HL-60 (cell line): ENCODE results near the gene MEIG1.

Source experiments
- GABPA ChIP-seq: IDR thresholded peaks from 2 replicates; pipeline ENCODE4 v1.6.1; 2012; ENCODE audit warnings: low read depth
- POLR2AphosphoS5 ChIP-seq: IDR thresholded peaks from 2 replicates; pipeline ENCODE4 v1.6.1; 2012; ENCODE audit warnings: low read depth
- SPI1 ChIP-seq: IDR thresholded peaks from 2 replicates; pipeline ENCODE4 v1.6.1; 2012; ENCODE audit warnings: low read depth, mild to moderate bottlenecking, borderline replicate concordance
- TF ChIP-seq, protein P1 (sequence below): IDR thresholded peaks from 2 replicates; pipeline ENCODE4 v1.6.1; 2012; ENCODE audit warnings: low read depth; ENCODE audit not compliant: insufficient replicate concordance
- TF ChIP-seq, protein P2 (sequence below): IDR thresholded peaks from one replicate; pipeline ENCODE4 v1.5.1; 2011; ENCODE audit warnings: low read length, control low read depth, inconsistent platforms; ENCODE audit not compliant: insufficient read depth

DNA sequence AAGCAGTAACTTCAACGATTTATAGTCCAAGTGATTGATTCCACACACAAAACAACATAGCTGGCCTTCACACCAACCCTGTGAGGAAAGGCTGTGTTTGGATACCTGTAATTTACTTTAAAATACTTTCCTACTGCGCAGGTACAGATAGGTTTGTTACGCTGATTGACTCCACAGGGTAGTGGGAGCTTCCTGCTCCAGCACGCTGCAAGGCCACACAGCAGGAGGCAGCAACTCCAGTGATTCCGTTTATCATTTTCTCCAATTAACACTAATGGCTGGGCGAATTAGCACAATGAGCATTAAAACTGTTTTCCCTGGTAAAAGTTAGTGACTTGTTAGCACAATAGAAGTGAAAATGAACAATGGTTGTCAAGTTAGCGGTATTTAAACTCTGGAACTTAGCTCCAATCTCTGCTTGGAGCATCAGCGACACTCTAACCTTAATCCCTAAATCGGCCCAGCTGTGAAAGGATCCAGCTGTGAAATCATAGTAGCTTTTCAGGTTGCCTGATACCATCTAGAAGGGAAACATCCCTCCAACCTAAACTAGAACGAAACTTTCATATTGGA, 6.3 kb upstream of the MEIG1 start:
- TF ChIP-seq, protein P1, sequence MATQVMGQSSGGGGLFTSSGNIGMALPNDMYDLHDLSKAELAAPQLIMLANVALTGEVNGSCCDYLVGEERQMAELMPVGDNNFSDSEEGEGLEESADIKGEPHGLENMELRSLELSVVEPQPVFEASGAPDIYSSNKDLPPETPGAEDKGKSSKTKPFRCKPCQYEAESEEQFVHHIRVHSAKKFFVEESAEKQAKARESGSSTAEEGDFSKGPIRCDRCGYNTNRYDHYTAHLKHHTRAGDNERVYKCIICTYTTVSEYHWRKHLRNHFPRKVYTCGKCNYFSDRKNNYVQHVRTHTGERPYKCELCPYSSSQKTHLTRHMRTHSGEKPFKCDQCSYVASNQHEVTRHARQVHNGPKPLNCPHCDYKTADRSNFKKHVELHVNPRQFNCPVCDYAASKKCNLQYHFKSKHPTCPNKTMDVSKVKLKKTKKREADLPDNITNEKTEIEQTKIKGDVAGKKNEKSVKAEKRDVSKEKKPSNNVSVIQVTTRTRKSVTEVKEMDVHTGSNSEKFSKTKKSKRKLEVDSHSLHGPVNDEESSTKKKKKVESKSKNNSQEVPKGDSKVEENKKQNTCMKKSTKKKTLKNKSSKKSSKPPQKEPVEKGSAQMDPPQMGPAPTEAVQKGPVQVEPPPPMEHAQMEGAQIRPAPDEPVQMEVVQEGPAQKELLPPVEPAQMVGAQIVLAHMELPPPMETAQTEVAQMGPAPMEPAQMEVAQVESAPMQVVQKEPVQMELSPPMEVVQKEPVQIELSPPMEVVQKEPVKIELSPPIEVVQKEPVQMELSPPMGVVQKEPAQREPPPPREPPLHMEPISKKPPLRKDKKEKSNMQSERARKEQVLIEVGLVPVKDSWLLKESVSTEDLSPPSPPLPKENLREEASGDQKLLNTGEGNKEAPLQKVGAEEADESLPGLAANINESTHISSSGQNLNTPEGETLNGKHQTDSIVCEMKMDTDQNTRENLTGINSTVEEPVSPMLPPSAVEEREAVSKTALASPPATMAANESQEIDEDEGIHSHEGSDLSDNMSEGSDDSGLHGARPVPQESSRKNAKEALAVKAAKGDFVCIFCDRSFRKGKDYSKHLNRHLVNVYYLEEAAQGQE: no peak
- TF ChIP-seq, protein P2, sequence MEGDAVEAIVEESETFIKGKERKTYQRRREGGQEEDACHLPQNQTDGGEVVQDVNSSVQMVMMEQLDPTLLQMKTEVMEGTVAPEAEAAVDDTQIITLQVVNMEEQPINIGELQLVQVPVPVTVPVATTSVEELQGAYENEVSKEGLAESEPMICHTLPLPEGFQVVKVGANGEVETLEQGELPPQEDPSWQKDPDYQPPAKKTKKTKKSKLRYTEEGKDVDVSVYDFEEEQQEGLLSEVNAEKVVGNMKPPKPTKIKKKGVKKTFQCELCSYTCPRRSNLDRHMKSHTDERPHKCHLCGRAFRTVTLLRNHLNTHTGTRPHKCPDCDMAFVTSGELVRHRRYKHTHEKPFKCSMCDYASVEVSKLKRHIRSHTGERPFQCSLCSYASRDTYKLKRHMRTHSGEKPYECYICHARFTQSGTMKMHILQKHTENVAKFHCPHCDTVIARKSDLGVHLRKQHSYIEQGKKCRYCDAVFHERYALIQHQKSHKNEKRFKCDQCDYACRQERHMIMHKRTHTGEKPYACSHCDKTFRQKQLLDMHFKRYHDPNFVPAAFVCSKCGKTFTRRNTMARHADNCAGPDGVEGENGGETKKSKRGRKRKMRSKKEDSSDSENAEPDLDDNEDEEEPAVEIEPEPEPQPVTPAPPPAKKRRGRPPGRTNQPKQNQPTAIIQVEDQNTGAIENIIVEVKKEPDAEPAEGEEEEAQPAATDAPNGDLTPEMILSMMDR: no peak
- no peak for TF ChIP-seq GABPA
- no peak for TF ChIP-seq POLR2AphosphoS5
- TF ChIP-seq SPI1: no peak
